Measurements from ENCODE around the gene FKBP4. TPM values are rescaled to one million over a fixed set of nuclear protein-coding genes. Genes with fewer than 3 reads are reported as not detected.

FKBP4 gene
- total and polyA plus RNA-seq, 9 of the 15 experiments (the other 6 are each of a cell fraction or from before 2014, with no cell fraction given): 16.3 to 154 (median 90.1) TPM

- TF ChIP-seq MNT (conservative IDR thresholded peaks at IDR 0.05) (peak; percentile 65 to 89), HDAC1 (IDR thresholded peaks at IDR 0.05) (peak in 1 of 2 experiments; percentile 85; a peak in 2 of 4 replicates), ZNF740 (CRISPR knock-in tag; IDR thresholded peaks at IDR 0.05) (peak; percentile 77), ZNF740 (tag; IDR thresholded peaks at IDR 0.05) (no peak), ZNF639 (CRISPR knock-in tag; conservative IDR thresholded peaks at IDR 0.05 in 1 of 2, IDR thresholded peaks at IDR 0.05 in 1 of 2) (peak in 1 of 2 experiments; percentile 98; a peak in 2 of 4 replicates), SRF (CRISPR knock-in tag; IDR thresholded peaks at IDR 0.05) (peak in 1 of 2 experiments; percentile 93; a peak in 2 of 4 replicates), HBP1 (CRISPR knock-in tag; IDR thresholded peaks at IDR 0.05) (no peak), KLF10 (CRISPR knock-in tag; IDR thresholded peaks at IDR 0.05) (no peak), DEAF1 (CRISPR knock-in tag; IDR thresholded peaks at IDR 0.05) (no peak), NR3C1 (CRISPR knock-in tag; IDR thresholded peaks at IDR 0.05) (peak; percentile 99), GMEB1 (CRISPR knock-in tag; IDR thresholded peaks at IDR 0.05) (peak; percentile 45), HMBOX1 (IDR thresholded peaks at IDR 0.05) (no peak), RBM34 (IDR thresholded peaks at IDR 0.05; ENCODE audit: borderline replicate concordance, insufficient read depth, low read length) (no peak), GATAD2B (IDR thresholded peaks at IDR 0.05; ENCODE audit: borderline replicate concordance) (no peak), STAG1 (CRISPR knock-in tag; IDR thresholded peaks at IDR 0.05; ENCODE audit: borderline replicate concordance) (peak; percentile 87)
These were observed 41.9 kb upstream of the FKBP4 start (continued) for GRCh38 chr12:2752676-2753371.
